Measurements from ENCODE around the gene TNFRSF17. TPM values are rescaled to one million over a fixed set of nuclear protein-coding genes. Genes with fewer than 3 reads are reported as not detected.

The TNFRSF17 gene
- total and polyA plus RNA-seq, 9 of the 15 experiments (the other 6 are each of a cell fraction or from before 2014, with no cell fraction given), result not detected

DNA sequence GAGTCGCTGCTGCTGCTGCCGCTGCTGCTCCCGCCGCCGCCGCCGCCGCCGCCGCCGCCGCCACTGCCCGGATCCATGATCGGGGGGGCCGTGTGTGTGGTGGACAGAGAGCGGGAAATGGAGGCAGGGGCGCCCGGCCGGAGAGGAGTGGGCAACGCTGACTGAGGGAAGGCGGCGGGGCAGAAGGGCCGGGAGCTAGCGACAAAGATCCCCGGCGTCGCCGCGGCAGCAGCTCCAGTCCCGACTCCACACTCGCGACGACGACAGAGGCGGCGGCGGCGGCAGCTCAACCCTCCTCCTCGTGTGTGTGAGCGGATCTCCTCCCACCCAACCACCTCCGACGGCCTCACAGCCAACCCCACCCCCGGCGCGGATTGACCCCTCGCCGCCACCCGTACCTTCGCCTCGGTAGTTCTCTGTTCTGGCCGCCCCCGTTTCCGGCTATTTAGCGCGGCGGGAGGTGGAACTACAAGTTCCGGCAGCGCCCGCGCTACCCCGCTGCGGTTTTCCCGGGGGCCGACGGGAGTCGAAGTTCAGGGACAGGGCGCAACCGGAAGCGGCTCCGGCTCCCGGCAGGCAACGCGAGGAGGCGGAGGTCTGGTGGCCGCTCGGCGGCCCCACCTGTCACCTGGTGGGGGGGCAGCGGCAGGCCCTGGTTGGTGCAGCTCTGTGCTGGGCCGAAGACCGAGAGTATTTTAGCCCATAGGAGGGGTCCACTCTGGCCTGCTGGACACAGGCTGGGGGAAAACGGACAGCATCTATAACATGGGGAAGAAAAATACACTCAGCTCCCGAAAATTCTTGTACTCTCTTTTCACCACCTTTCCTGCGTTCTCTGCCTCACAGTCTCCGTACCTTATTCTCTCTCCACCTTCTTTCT is 49.1 kb upstream of the TNFRSF17 start, which contains the start of gene GSPT1 (continued):
- TF ChIP-seq, protein P1, sequence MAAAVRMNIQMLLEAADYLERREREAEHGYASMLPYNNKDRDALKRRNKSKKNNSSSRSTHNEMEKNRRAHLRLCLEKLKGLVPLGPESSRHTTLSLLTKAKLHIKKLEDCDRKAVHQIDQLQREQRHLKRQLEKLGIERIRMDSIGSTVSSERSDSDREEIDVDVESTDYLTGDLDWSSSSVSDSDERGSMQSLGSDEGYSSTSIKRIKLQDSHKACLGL (CRISPR knock-in tag; IDR thresholded peaks at IDR 0.05; ENCODE audit: borderline replicate concordance, poor library complexity, severe bottlenecking), result no peak
- no peak for TF ChIP-seq STAT5A (IDR thresholded peaks at IDR 0.05; ENCODE audit: borderline replicate concordance, low read length)
- peak; percentile 44; the same call in 1 of the 2 replicates for TF ChIP-seq ZNF431 (CRISPR knock-in tag; IDR thresholded peaks at IDR 0.05)
- TF ChIP-seq BACH1 (tag; IDR thresholded peaks at IDR 0.05), result no peak
- peak; percentile 61; the same call in 1 of the 2 replicates for TF ChIP-seq ZNF232 (CRISPR knock-in tag; IDR thresholded peaks at IDR 0.05)
- TF ChIP-seq, protein P2, sequence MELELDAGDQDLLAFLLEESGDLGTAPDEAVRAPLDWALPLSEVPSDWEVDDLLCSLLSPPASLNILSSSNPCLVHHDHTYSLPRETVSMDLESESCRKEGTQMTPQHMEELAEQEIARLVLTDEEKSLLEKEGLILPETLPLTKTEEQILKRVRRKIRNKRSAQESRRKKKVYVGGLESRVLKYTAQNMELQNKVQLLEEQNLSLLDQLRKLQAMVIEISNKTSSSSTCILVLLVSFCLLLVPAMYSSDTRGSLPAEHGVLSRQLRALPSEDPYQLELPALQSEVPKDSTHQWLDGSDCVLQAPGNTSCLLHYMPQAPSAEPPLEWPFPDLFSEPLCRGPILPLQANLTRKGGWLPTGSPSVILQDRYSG (tag; conservative IDR thresholded peaks at IDR 0.05; ENCODE audit: low read depth), result 0 out of 2 replicates have a peak, but pooled peaks have one; percentile 56
- TF ChIP-seq ZBTB7A (IDR thresholded peaks at IDR 0.05; ENCODE audit: borderline replicate concordance, control insufficient read depth, low read depth, low read length), result peak; percentile 62; the same call in 1 of the 2 replicates
- TF ChIP-seq, protein P3, sequence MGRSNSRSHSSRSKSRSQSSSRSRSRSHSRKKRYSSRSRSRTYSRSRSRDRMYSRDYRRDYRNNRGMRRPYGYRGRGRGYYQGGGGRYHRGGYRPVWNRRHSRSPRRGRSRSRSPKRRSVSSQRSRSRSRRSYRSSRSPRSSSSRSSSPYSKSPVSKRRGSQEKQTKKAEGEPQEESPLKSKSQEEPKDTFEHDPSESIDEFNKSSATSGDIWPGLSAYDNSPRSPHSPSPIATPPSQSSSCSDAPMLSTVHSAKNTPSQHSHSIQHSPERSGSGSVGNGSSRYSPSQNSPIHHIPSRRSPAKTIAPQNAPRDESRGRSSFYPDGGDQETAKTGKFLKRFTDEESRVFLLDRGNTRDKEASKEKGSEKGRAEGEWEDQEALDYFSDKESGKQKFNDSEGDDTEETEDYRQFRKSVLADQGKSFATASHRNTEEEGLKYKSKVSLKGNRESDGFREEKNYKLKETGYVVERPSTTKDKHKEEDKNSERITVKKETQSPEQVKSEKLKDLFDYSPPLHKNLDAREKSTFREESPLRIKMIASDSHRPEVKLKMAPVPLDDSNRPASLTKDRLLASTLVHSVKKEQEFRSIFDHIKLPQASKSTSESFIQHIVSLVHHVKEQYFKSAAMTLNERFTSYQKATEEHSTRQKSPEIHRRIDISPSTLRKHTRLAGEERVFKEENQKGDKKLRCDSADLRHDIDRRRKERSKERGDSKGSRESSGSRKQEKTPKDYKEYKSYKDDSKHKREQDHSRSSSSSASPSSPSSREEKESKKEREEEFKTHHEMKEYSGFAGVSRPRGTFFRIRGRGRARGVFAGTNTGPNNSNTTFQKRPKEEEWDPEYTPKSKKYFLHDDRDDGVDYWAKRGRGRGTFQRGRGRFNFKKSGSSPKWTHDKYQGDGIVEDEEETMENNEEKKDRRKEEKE (IDR thresholded peaks at IDR 0.05; ENCODE audit: borderline replicate concordance in 1 of 2, control insufficient read depth in 1 of 2, low read depth in 2 of 2, low read length in 1 of 2), result peak in 1 of 2 experiments; percentile 73; a peak in 1 of 4 replicates
- TF ChIP-seq SIX5 (IDR thresholded peaks at IDR 0.05; ENCODE audit: borderline replicate concordance in 1 of 2, insufficient read depth in 1 of 2, low read depth in 1 of 2, low read length in 2 of 2), result peak; percentile 96 to 99
- TF ChIP-seq TCF3 (CRISPR knock-in tag; IDR thresholded peaks at IDR 0.05), result peak; percentile 32; the same call in 1 of the 2 replicates
- TF ChIP-seq ZNF134 (CRISPR knock-in tag; conservative IDR thresholded peaks at IDR 0.05), result peak; percentile 63
- TF ChIP-seq, protein P4, sequence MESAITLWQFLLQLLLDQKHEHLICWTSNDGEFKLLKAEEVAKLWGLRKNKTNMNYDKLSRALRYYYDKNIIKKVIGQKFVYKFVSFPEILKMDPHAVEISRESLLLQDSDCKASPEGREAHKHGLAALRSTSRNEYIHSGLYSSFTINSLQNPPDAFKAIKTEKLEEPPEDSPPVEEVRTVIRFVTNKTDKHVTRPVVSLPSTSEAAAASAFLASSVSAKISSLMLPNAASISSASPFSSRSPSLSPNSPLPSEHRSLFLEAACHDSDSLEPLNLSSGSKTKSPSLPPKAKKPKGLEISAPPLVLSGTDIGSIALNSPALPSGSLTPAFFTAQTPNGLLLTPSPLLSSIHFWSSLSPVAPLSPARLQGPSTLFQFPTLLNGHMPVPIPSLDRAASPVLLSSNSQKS (CRISPR knock-in tag; IDR thresholded peaks at IDR 0.05), result no peak
- peak; percentile 98 for TF ChIP-seq ZNF644 (tag; IDR thresholded peaks at IDR 0.05; ENCODE audit: low read depth)
- TF ChIP-seq MEF2D (tag; conservative IDR thresholded peaks at IDR 0.05; ENCODE audit: low read depth), result no peak
- TF ChIP-seq MED1 (CRISPR knock-in tag; IDR thresholded peaks at IDR 0.05; ENCODE audit: borderline replicate concordance), result no peak
- peak; percentile 76 for TF ChIP-seq RBBP5 (IDR thresholded peaks at IDR 0.05; ENCODE audit: borderline replicate concordance, insufficient read depth, low read length, poor library complexity, severe bottlenecking)
- no peak for TF ChIP-seq GABPB2 (CRISPR knock-in tag; conservative IDR thresholded peaks at IDR 0.05)
- no peak for TF ChIP-seq ZNF124 (CRISPR knock-in tag; IDR thresholded peaks at IDR 0.05)
- peak; percentile 87 for TF ChIP-seq ZNF589 (CRISPR knock-in tag; IDR thresholded peaks at IDR 0.05; ENCODE audit: low read depth)

Measured in K562 (cell line).